B cell (primary cell): Measurements from ENCODE around the gene CBX4. TPM values are rescaled to one million over a fixed set of nuclear protein-coding genes. Genes with fewer than 3 reads are reported as not detected.

Experiments used
- ATAC-seq: fragments of 200-7000 bp; cut with Tn5 transposase; one replicate; pipeline ENCODE4 v1.10.0; 2021; ENCODE audit warnings: low read depth, mild to moderate bottlenecking, moderate number of reproducible peaks, moderate library complexity
- CTCF ChIA-PET: fragments of 350-600 bp; sonication (Branson Sonifier 250); formaldehyde crosslinking; loops from one replicate; lab custom pipeline; 2021; ENCODE audit warnings: antibody characterized with exemption, inconsistent platforms; lab: Charles Lee
- POLR2A ChIA-PET: fragments of 350-600 bp; sonication (Branson Sonifier 250); formaldehyde crosslinking; loops from one replicate; lab custom pipeline; 2021; ENCODE audit warnings: antibody characterized with exemption; lab: Charles Lee
- DNase-seq: peaks from one replicate; pipeline ENCODE4 v3.0.0; 2013
- H2AFZ ChIP-seq: 2 replicates; pipeline ENCODE4 v1.6.1; 2012; ENCODE audit warnings: mild to moderate bottlenecking, low read depth, low read length; ENCODE audit not compliant: insufficient read depth, poor library complexity, severe bottlenecking
- H3K27ac ChIP-seq, 2 donors: 1 replicate in 1 of 2; 2 replicates in 1 of 2; pipeline ENCODE4 v1.5.1; 2012 to 2013; ENCODE audit warnings: low read length in 2 of 2, mild to moderate bottlenecking in 2 of 2, moderate library complexity in 1 of 2
- H3K27me3 ChIP-seq, 4 experiments: fragments of 200-600 bp in 1 of 4; sonication (generic) in 1 of 4; replicated peaks in 1 of 4; 1 replicate in 2 of 4; 2 replicates in 2 of 4; pipeline versions ENCODE4 v1.6.1 to v1.7.0; 2013 to 2016; ENCODE audit warnings: low read length in 3 of 4, mild to moderate bottlenecking in 2 of 4, mixed read lengths in 1 of 4, moderate library complexity in 1 of 4; ENCODE audit not compliant: insufficient read depth in 4 of 4, control insufficient read depth in 3 of 4; ENCODE audit errors: control extremely low read depth in 1 of 4
- H3K36me3 ChIP-seq, 2 experiments: replicated peaks in 1 of 2; 1 replicate in 1 of 2; 2 replicates in 1 of 2; pipeline versions ENCODE4 v1.6.1 to v1.7.1; 2013; ENCODE audit warnings: low read length in 1 of 2; ENCODE audit not compliant: insufficient read depth in 2 of 2, control insufficient read depth in 1 of 2; ENCODE audit errors: control extremely low read depth in 1 of 2, extremely low read depth in 1 of 2
- H3K4me1 ChIP-seq, 2 donors: fragments of 200-600 bp in 1 of 2; sonication (generic) in 1 of 2; 1 replicate in 1 of 2; 2 replicates in 1 of 2; pipeline versions ENCODE4 v1.5.1 to v1.6.1; 2013 to 2017; ENCODE audit warnings: low read length in 2 of 2; ENCODE audit not compliant: control insufficient read depth in 2 of 2, insufficient read depth in 2 of 2
- H3K4me2 ChIP-seq: replicated peaks from 2 replicates; pipeline ENCODE3; 2012; ENCODE audit warnings: mild to moderate bottlenecking, low read depth, low read length; ENCODE audit not compliant: poor library complexity, severe bottlenecking
- H3K4me3 ChIP-seq, 5 experiments: fragments of 200-600 bp in 1 of 5; sonication (generic) in 1 of 5; 1 replicate in 3 of 5; 2 replicates in 2 of 5; pipeline versions ENCODE4 v1.5.1 to v1.7.0; 2011 to 2016; ENCODE audit warnings: low read length in 4 of 5, mild to moderate bottlenecking in 4 of 5, low read depth in 2 of 5, control low read depth in 1 of 5, moderate library complexity in 1 of 5; ENCODE audit not compliant: insufficient read depth in 1 of 5; ENCODE audit errors: control extremely low read depth in 1 of 5, extremely low read depth in 1 of 5
- H3K79me2 ChIP-seq: fragments of 200-600 bp; sonication (generic); one replicate; pipeline ENCODE4 v1.6.0; 2016; ENCODE audit warnings: low read length; ENCODE audit not compliant: control insufficient read depth, insufficient read depth
- H3K9ac ChIP-seq: fragments of 200-600 bp; sonication (generic); 2 replicates; pipeline ENCODE4 v1.6.1; 2017; ENCODE audit warnings: mild to moderate bottlenecking, low read length, moderate library complexity
- H3K9me3 ChIP-seq, 3 donors: one replicate each; pipeline versions ENCODE4 v1.6.1 to v1.7.1; 2013; ENCODE audit warnings: low read length in 2 of 3; ENCODE audit not compliant: control insufficient read depth in 2 of 3, insufficient read depth in 1 of 3; ENCODE audit errors: control extremely low read depth in 1 of 3
- H4K20me1 ChIP-seq: 2 replicates; pipeline ENCODE4 v1.6.0; 2012; ENCODE audit warnings: mild to moderate bottlenecking, low read length; ENCODE audit not compliant: insufficient read depth, control insufficient read depth, poor library complexity, severe bottlenecking
- H3K27ac Mint-ChIP-seq: one replicate; pipeline ENCODE4 v1.8.0; 2021; ENCODE audit warnings: mixed read lengths
- H3K27me3 Mint-ChIP-seq: one replicate; pipeline ENCODE4 v1.8.0; 2021; ENCODE audit warnings: mixed read lengths
- H3K4me1 Mint-ChIP-seq: one replicate; pipeline ENCODE4 v1.8.0; 2021; ENCODE audit warnings: mixed read lengths
- H3K4me3 Mint-ChIP-seq: one replicate; pipeline ENCODE4 v1.8.0; 2021; ENCODE audit warnings: mixed read lengths
- H3K9me3 Mint-ChIP-seq: one replicate; pipeline ENCODE4 v1.8.0; 2022; ENCODE audit warnings: mixed read lengths; ENCODE audit not compliant: insufficient read depth
- EZH2 ChIP-seq: IDR thresholded peaks from 2 replicates; pipeline ENCODE4 v1.6.1; 2012; ENCODE audit warnings: borderline replicate concordance, low read depth, mild to moderate bottlenecking, moderate library complexity, low read length; ENCODE audit not compliant: insufficient read depth, poor library complexity, severe bottlenecking
- WGBS: methylation state at CpG from one replicate; pipeline ENCODE4 v1.1.5; 2013; ENCODE audit warnings: missing lambda C conversion rate; ENCODE audit not compliant: insufficient coverage; 5-methylcytosine and 5-hydroxymethylcytosine counted together
- intact Hi-C: fragments of 100-400 bp; cut with micrococcal nuclease; formaldehyde crosslinking; loops from one replicate; pipeline ENCODE4 v1.10.0; 2022
- polyA plus RNA-seq: library from polyadenylated mRNA; depleted of rRNA; stranded (reverse); fragments of >200 nt; gene quantifications from 2 replicates; pipeline ENCODE4 v1.2.3, GENCODE V29; 2012
- total RNA-seq, 2 donors: library from RNA; stranded (reverse); fragments of 120-200 nt in 1 of 2; gene quantifications; 1 replicate in 1 of 2; 2 replicates in 1 of 2; pipeline versions ENCODE4 v1.2.3 to v1.2.4, GENCODE V29; 2013 to 2022
- TF ChIP-seq, protein P1 (sequence below): fragments of 200-600 bp; IDR thresholded peaks from one replicate; pipeline ENCODE4 v1.8.0; 2022; ENCODE audit warnings: antibody characterized with exemption, mild to moderate bottlenecking

CBX4 gene
- total and polyA plus RNA-seq, 2 donors (not counting 1 experiment from before 2014, with no cell fraction given): 81.9 to 115 TPM

DNA sequence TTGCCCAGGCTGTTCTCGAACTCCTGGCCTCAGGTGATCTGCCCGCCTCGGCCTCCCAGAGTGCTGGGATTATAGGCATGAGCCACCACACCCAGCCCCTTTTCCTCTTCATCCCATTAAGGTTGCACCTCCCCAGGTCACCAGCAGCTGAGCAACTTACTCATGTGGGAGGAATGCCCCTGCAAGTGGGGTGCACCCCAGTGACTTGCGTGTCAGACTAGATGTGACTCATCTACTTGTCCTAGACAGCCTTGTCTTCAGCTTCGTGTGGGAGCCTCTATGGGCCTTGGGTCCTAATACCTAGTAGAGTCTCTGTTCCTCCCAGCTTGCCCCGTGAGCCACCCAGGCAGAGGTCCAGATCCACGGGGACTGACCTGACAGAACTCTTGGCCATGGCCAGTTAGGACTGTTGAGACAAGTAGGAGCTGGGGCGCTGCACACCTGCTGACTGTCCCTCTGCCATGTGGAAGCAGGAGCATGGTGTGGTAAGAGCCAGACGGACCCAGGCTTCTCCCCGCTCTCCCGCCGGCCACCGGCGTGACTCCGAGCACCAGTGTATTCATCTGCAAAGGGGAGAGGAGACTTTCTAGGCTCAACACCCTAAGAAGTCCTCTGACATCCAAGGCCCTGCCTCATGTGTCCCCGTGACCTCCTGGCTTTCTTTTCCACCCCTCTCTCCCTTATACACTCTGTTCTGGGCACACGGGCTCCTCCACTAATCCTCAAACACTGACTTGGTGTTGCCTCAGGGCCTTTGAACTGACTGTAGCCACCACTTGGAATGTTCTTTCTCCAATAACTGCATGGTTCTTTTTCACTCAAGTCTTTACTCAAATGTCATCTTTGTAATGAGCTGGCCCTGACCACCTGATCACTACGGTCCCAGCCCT is 11.6 kb upstream of the CBX4 start:
- no peak overlapping the region for H2AFZ ChIP-seq
- POLR2A ChIA-PET: no interaction called here
- no peak overlapping the region for H3K4me3 Mint-ChIP-seq
- H3K27me3 Mint-ChIP-seq: peaks cover 33% of the 10 kb centered on the region
- ATAC-seq (no peak), DNase-seq (no peak)
- H3K9ac ChIP-seq: no peak overlapping the region
- H4K20me1 ChIP-seq: no peaks in the 10 kb centered on the region
- H3K4me3 ChIP-seq: no peak overlapping the region
- CTCF ChIA-PET: interaction anchor here (1.4 to 1.6 kb wide), 2 partner anchors 9 to 450 kb away, joined by 3 to 4 read pairs; no protein-coding TSS in a partner anchor
- peaks cover 3 to 10% of the 10 kb centered on the region in 2 donors for H3K4me1 ChIP-seq
- TF ChIP-seq, protein P1, sequence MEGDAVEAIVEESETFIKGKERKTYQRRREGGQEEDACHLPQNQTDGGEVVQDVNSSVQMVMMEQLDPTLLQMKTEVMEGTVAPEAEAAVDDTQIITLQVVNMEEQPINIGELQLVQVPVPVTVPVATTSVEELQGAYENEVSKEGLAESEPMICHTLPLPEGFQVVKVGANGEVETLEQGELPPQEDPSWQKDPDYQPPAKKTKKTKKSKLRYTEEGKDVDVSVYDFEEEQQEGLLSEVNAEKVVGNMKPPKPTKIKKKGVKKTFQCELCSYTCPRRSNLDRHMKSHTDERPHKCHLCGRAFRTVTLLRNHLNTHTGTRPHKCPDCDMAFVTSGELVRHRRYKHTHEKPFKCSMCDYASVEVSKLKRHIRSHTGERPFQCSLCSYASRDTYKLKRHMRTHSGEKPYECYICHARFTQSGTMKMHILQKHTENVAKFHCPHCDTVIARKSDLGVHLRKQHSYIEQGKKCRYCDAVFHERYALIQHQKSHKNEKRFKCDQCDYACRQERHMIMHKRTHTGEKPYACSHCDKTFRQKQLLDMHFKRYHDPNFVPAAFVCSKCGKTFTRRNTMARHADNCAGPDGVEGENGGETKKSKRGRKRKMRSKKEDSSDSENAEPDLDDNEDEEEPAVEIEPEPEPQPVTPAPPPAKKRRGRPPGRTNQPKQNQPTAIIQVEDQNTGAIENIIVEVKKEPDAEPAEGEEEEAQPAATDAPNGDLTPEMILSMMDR: no peak
- no peak for TF ChIP-seq EZH2
- peaks cover 6% of the 10 kb centered on the region for H3K4me1 Mint-ChIP-seq
- intact Hi-C loops: no loop called here
- no peak overlapping the region for H3K27ac ChIP-seq
- H3K36me3 ChIP-seq: no peaks in the 10 kb centered on the region
- H3K27ac Mint-ChIP-seq: no peak overlapping the region
- no peaks in the 10 kb centered on the region for H3K9me3 Mint-ChIP-seq
- H3K27me3 ChIP-seq: peaks cover 0 to 28% (median 8%) of the 10 kb centered on the region in 4 experiments
- 85% methylated on average over 10 of the region's 18 CpGs for WGBS
- H3K9me3 ChIP-seq: no peaks in the 10 kb centered on the region
- H3K4me2 ChIP-seq: no peak overlapping the region
- no peaks in the 10 kb centered on the region for H3K79me2 ChIP-seq

DNA sequence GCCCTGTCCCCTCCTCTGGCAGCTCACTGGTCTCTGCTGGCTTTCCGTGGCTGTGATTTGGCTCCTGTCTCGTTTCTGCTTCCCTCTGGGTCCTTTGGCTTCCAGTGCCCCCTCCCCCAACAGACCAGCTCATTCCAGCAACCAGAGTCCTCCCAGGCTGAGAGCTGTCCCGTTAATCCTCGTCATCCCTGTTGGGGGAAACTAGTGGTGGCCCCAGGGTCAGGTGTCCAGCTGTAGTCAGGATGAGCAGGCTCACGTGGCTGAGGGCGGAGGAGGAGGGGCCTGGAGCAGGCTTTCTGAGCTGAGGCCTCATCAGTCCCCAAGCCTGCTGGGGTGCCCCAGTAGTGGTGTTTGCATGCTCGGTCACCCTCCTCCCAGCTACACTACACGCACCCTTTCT is 10.7 kb upstream of the CBX4 start:
- Histone ChIP-seq H3K27me3 (peaks cover 0 to 37% (median 13%) of the 10 kb centered on the region in 4 experiments), H3K4me2 (no peak overlapping the region), H3K27ac (no peak overlapping the region), H4K20me1 (no peaks in the 10 kb centered on the region), H3K9me3 (no peaks in the 10 kb centered on the region), H3K36me3 (no peaks in the 10 kb centered on the region), H3K9ac (no peak overlapping the region), H2AFZ (no peak overlapping the region), H3K79me2 (no peaks in the 10 kb centered on the region), H3K4me1 (peaks cover 10 to 19% of the 10 kb centered on the region in 2 donors), H3K4me3 (no peak overlapping the region)
- peaks cover 30% of the 10 kb centered on the region for H3K27me3 Mint-ChIP-seq
- H3K9me3 Mint-ChIP-seq: no peaks in the 10 kb centered on the region
- H3K4me3 Mint-ChIP-seq: no peak overlapping the region
- TF ChIP-seq EZH2: no peak
- TF ChIP-seq, protein P1: no peak
- intact Hi-C loops: no loop called here
- POLR2A ChIA-PET: no interaction called here
- CTCF ChIA-PET: interaction anchor here (1.4 kb wide), 1 partner anchor 449 kb away, joined by 3 read pairs; no protein-coding TSS in a partner anchor
- DNase-seq: no peak
- peaks cover 14% of the 10 kb centered on the region for H3K4me1 Mint-ChIP-seq
- H3K27ac Mint-ChIP-seq: no peak overlapping the region
- 86% methylated on average over 8 of the region's 8 CpGs for WGBS
- ATAC-seq: no peak
